ENCODE data around the gene CCDC190. TPM values are rescaled to one million over a fixed set of nuclear protein-coding genes. Genes with fewer than 3 reads are reported as not detected.

Gene CCDC190
- polyA plus RNA-seq, 1 of the 3 experiments (the other 2 are of a cell fraction): 0.21 TPM

DNA sequence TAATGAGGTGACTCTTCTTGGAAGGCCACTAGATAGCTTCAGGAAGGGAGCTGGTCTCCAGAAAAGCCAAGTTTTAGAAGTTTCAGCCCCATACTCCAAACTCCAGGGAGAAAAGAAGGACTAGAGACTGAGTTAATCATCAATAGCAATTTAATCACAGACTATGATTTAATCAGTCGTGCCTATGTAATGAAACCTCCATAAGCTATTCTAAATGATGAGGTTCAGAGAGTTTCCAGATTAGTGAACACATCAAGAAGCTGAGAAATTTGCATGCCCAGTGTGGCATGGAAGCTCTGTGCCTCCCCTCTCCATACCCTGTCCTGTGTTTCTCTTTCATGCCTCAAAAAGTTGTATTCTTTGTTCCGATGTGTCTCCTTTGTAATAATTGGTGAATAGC is 49.2 kb upstream of the CCDC190 start:
- Histone ChIP-seq H3K4me2 (no peak overlapping the region), H3K9me3 (peaks cover 20% of the 10 kb centered on the region; the same call in 1 of the 2 replicates), H4K20me1 (ENCODE audit: insufficient read depth) (no peaks in the 10 kb centered on the region), H3K36me3 (replicated peaks in 1 of 2; ENCODE audit: control insufficient read depth in 1 of 2, insufficient read depth in 2 of 2, low read length in 1 of 2) (no peaks in the 10 kb centered on the region), H3K4me1 (ENCODE audit: control insufficient read depth in 1 of 2, insufficient read depth in 2 of 2, low read depth in 1 of 2, low read length in 1 of 2) (peaks cover 7 to 21% of the 10 kb centered on the region in 2 experiments), H3K4me3 (ENCODE audit: low read depth in 2 of 2, low read length in 1 of 2) (no peak overlapping the region), H3F3A (replicated peaks; ENCODE audit: insufficient read depth) (peaks cover 32% of the 10 kb centered on the region), H3K79me2 (ENCODE audit: insufficient read depth) (no peaks in the 10 kb centered on the region), H3K27ac (ENCODE audit: low read depth in 2 of 2, low read length in 1 of 2) (peak overlapping the region in 1 of 2 experiments; percentile 99; a peak in 2 of 4 replicates), H2AFZ (ENCODE audit: low read depth) (no peak overlapping the region), H3K27me3 (ENCODE audit: insufficient read depth) (no peaks in the 10 kb centered on the region), H3K9ac (no peak overlapping the region), H3K9me2 (no peaks in the 10 kb centered on the region)
- no peak for DNase-seq
- ChIA-PET POLR2A (interaction anchor here (0.9 kb wide), 1 partner anchor 22 kb away, joined by 5 read pairs; no protein-coding TSS in a partner anchor), CTCF (interaction anchor here (0.9 to 3.1 kb wide), 2 partner anchors 160 to 405 kb away, joined by 3 to 14 read pairs; partner anchors contain the start of gene RGS4)
- WGBS (ENCODE audit: low lambda C conversion rate): 91% methylated on average over 2 of the region's 2 CpGs
- TF ChIP-seq EZH2phosphoT487 (IDR thresholded peaks at IDR 0.05; ENCODE audit: borderline replicate concordance, low read depth): no peak
- TF ChIP-seq TCF12 (IDR thresholded peaks at IDR 0.05): no peak
- no peak for TF ChIP-seq RFX5 (IDR thresholded peaks at IDR 0.05; ENCODE audit: low read length)
- TF ChIP-seq MXI1 (IDR thresholded peaks at IDR 0.05; ENCODE audit: low read depth, low read length): no peak
- TF ChIP-seq, protein P1, sequence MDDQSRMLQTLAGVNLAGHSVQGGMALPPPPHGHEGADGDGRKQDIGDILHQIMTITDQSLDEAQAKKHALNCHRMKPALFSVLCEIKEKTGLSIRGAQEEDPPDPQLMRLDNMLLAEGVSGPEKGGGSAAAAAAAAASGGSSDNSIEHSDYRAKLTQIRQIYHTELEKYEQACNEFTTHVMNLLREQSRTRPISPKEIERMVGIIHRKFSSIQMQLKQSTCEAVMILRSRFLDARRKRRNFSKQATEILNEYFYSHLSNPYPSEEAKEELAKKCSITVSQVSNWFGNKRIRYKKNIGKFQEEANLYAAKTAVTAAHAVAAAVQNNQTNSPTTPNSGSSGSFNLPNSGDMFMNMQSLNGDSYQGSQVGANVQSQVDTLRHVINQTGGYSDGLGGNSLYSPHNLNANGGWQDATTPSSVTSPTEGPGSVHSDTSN (IDR thresholded peaks at IDR 0.05): no peak

GRCh38 chr1:162908780-162909179 is 47.8 kb upstream of the CCDC190 start:
- DNase-seq: no peak
- Histone ChIP-seq H3K36me3 (replicated peaks in 1 of 2; ENCODE audit: control insufficient read depth in 1 of 2, insufficient read depth in 2 of 2, low read length in 1 of 2) (no peaks in the 10 kb centered on the region), H3K4me2 (peak overlapping the region; percentile 58), H3F3A (replicated peaks; ENCODE audit: insufficient read depth) (peaks cover 34% of the 10 kb centered on the region), H3K9me3 (peaks cover 20% of the 10 kb centered on the region; the same call in 1 of the 2 replicates), H3K9me2 (no peaks in the 10 kb centered on the region), H4K20me1 (ENCODE audit: insufficient read depth) (no peaks in the 10 kb centered on the region), H3K27me3 (ENCODE audit: insufficient read depth) (no peaks in the 10 kb centered on the region), H3K79me2 (ENCODE audit: insufficient read depth) (no peaks in the 10 kb centered on the region), H3K27ac (ENCODE audit: low read depth in 2 of 2, low read length in 1 of 2) (peak overlapping the region; percentile 60 to 99; a peak in 3 of 4 replicates), H3K4me3 (ENCODE audit: low read depth in 2 of 2, low read length in 1 of 2) (peak overlapping the region in 1 of 2 experiments; percentile 33; a peak in 1 of 4 replicates), H3K9ac (peak overlapping the region; percentile 87), H2AFZ (ENCODE audit: low read depth) (0 out of 2 replicates have a peak overlapping the region, but pooled peaks have one; percentile 23), H3K4me1 (ENCODE audit: control insufficient read depth in 1 of 2, insufficient read depth in 2 of 2, low read depth in 1 of 2, low read length in 1 of 2) (peaks cover 18 to 31% of the 10 kb centered on the region in 2 experiments)
- POLR2A ChIA-PET: interaction anchor here (1.0 kb wide), 1 partner anchor 160 kb away, joined by 3 read pairs; the partner anchor contains the start of gene RGS4
- WGBS (ENCODE audit: low lambda C conversion rate): 15% methylated on average over 2 of the region's 2 CpGs
- CTCF ChIA-PET: interaction anchor here (1.6 to 3.1 kb wide), 2 partner anchors 161 to 407 kb away, joined by 5 to 14 read pairs; partner anchors contain the start of gene RGS4
- TF ChIP-seq JUND (IDR thresholded peaks at IDR 0.05): peak; percentile 72
- no peak for TF ChIP-seq CHD2 (IDR thresholded peaks at IDR 0.05; ENCODE audit: low read length, partially characterized antibody)
- no peak for TF ChIP-seq MEF2A (IDR thresholded peaks at IDR 0.05; ENCODE audit: borderline replicate concordance, low read depth)
- TF ChIP-seq, protein P2, sequence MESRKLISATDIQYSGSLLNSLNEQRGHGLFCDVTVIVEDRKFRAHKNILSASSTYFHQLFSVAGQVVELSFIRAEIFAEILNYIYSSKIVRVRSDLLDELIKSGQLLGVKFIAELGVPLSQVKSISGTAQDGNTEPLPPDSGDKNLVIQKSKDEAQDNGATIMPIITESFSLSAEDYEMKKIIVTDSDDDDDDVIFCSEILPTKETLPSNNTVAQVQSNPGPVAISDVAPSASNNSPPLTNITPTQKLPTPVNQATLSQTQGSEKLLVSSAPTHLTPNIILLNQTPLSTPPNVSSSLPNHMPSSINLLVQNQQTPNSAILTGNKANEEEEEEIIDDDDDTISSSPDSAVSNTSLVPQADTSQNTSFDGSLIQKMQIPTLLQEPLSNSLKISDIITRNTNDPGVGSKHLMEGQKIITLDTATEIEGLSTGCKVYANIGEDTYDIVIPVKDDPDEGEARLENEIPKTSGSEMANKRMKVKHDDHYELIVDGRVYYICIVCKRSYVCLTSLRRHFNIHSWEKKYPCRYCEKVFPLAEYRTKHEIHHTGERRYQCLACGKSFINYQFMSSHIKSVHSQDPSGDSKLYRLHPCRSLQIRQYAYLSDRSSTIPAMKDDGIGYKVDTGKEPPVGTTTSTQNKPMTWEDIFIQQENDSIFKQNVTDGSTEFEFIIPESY (IDR thresholded peaks at IDR 0.05; ENCODE audit: borderline replicate concordance, low read depth): no peak
- no peak for TF ChIP-seq CTCF (IDR thresholded peaks at IDR 0.05)
- no peak for TF ChIP-seq SMC3 (IDR thresholded peaks at IDR 0.05; ENCODE audit: low read depth, low read length)
- no peak for TF ChIP-seq USF2 (IDR thresholded peaks at IDR 0.05; ENCODE audit: borderline replicate concordance, low read depth, low read length)
- no peak for TF ChIP-seq TAF1 (IDR thresholded peaks at IDR 0.05; ENCODE audit: borderline replicate concordance, low read depth, low read length)
- TF ChIP-seq, protein P3, sequence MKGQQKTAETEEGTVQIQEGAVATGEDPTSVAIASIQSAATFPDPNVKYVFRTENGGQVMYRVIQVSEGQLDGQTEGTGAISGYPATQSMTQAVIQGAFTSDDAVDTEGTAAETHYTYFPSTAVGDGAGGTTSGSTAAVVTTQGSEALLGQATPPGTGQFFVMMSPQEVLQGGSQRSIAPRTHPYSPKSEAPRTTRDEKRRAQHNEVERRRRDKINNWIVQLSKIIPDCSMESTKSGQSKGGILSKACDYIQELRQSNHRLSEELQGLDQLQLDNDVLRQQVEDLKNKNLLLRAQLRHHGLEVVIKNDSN (IDR thresholded peaks at IDR 0.05; ENCODE audit: borderline replicate concordance, low read depth): no peak
- no peak for TF ChIP-seq ELF1 (IDR thresholded peaks at IDR 0.05)
- no peak; the same call in 1 of the 2 replicates for TF ChIP-seq POLR2AphosphoS5 (IDR thresholded peaks at IDR 0.05; ENCODE audit: low read depth, low read length)
- peak in 1 of 2 experiments; percentile 54; a peak in 2 of 4 replicates for TF ChIP-seq EP300 (IDR thresholded peaks at IDR 0.05; ENCODE audit: borderline replicate concordance in 1 of 2, low read depth in 1 of 2, low read length in 1 of 2)
- no peak for TF ChIP-seq RXRA (IDR thresholded peaks at IDR 0.05; ENCODE audit: borderline replicate concordance, low read depth)
- TF ChIP-seq GATA2 (CRISPR knock-in tag; IDR thresholded peaks at IDR 0.05): no peak
- TF ChIP-seq RAD21 (IDR thresholded peaks at IDR 0.05; ENCODE audit: low read length): no peak
- no peak for TF ChIP-seq FOXM1 (IDR thresholded peaks at IDR 0.05; ENCODE audit: low read depth)

Data from SK-N-SH (cell line).